NCI-H460 (cell line): ENCODE measurements around the gene HIRA. TPM values are rescaled to one million over a fixed set of nuclear protein-coding genes. Genes with fewer than 3 reads are reported as not detected.

ENCODE experiments used
- DNase-seq: peaks from one replicate; pipeline ENCODE4 v3.0.0-alpha.2; 2016; ENCODE audit warnings: low read depth; ENCODE audit errors: extremely low read depth
- total RNA-seq: library from RNA; depleted of rRNA; stranded (reverse); fragments of >200 nt; shearing (Covaris generic); gene quantifications from 2 replicates; pipeline ENCODE4 v1.2.3, GENCODE V29; 2014

Gene HIRA
- total RNA-seq, 1 experiment from 2014 or later: 10.7 TPM

DNA sequence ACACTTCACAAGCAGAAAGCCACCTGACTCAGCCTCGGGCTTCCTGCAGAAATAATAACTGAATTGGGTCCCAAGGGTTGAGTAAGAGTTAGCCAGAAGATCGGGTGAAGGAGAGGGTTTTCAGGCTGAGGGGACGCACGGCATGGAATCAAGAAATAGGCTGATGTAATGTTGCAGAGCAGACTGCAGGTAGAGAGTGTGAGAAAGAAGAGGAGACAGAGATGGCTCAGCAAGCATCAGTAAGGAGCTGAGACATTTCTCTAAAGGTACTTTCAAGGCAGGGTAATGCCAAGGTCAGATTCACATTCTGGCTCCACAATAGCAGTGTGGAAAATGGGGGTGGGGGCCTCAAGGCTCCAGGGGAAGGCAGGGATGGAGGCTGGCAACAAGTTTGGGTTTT is 18.6 kb downstream of the HIRA start:
- no peak for DNase-seq

DNA sequence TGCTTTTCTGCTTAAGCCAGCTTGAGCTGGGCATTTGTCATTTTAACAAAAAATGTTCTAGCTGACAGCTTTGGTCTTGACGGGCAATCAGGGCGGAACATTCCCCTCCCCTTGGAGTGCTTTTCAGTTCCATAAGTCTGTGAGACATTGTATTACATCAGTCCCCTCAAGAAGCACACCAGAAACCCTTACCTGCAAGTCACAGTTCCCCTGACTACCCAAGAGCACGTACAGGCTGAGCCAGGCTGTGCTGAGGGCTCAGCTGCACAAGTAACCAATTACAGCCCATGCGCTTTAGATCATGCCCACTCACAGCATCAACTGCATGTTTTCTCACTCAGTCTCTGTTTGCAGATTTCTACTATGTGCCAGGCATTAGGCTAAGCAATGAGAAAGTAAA is 19.1 kb downstream of the HIRA start:
- no peak for DNase-seq

DNA sequence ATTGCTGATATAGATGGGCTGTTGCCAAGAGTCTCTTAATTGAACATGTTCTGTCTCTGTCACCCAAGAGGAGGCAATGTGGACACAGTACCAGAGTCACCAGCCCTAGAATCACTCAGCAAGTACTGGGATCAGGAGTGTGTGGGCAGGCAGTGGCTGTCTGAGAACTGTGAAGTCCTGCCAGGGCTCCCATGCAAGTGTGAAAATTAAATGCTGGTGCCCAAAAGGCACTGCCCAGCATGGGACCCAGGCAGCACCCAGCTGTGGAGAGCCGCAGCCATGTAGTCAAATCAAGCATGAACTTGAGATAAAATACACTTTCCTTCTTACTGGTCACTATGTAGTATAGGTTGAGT is 19.9 kb downstream of the HIRA start:
- DNase-seq: no peak

DNA sequence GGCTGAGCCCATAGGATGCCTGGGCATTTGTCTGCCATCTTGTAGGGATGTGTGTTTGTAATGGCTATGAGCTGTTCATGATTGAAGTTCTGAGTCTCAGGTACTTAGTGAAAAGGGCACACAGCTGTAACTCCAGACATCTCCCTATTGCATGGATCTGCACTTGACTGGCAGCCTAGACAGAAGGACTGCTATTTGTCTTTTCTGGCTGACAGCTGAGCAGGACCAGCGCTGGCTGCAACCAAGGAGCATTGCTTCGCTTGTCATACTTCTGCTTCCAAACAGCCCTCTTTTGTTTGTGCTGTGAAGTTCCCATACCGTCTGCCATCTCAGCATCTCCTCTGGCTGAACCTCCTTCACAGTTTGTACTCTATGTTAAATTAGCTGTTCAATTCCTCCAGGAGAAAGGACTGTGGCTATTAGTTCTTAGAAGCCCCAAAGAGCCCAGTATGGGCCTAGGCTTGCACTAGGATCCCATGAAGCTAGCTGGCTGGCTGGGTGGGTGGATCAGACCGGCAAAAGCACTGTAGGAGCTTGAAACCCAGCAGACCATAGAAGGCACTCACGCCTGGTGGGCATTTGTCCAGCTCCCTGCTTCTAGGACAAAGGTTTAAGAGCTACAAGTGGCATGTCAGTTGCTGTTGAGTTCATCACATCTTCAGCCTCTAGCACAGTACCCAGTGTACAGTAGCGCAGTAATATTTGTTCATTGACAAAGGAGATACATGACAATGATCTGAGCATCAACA is 20.4 kb downstream of the HIRA start:
- no peak for DNase-seq

DNA sequence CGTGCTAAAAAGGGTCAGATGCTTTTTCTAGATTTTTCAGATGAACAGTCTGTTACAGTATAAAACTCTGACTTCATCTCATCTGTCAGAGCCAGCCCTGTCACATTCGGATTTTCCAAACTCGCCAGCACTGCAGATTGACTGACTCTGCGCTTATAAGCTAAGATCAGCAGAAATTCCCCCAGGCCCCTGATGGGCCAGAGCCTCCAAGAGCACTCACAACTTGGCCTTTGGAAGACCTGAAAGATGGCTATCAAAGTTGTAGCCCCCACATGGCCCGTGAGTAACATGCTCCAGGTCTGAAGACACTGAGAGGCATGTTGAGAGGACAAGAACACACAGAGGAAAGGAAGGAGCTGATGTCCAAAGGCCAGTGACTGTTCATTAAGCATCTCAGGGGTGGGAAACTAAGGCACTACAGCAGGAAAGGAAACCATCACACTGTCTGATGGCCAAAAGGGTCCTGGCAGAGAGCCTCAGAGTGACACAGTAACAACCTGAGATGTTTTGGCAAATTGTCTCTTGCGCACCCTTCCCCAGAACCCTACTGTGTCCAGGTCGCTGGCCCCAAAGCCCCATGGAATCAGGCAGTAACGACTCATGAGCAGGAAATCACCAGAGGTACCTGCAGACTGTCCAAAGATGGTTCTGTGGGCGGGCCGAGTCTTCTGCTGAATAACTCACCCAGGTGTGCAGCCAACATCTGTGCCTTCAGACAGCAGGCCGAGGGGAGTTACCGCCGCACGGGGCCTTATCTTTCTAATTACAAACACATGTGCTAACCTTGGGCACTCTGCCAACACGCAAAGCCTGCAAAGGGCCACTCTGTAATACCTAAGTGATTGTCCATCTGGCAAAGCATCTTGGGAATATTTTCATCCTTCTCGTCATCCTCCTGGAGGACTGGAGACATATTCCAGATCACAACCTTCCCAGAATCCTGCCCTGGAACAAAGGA is 23.6 kb downstream of the HIRA start:
- no peak for DNase-seq

DNA sequence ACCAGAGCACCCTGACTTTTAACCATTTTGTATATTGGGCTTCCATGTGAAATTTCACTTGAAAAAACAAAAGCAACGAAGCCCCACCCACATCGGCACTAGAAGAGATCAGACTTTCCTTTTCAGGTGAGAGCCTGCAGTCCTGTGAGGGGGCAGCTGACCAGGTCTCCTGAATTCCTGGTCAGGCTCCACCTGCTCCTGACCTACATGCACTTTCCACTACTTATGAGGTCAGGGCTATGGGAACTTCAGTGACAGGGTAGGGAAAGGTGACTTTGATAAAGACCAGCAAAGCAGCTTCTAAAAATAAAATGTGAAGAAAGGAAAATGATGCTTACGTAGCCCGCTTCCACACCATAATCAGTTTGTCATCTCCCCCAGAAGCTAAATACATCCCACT is 24.7 kb downstream of the HIRA start:
- DNase-seq: no peak

DNA sequence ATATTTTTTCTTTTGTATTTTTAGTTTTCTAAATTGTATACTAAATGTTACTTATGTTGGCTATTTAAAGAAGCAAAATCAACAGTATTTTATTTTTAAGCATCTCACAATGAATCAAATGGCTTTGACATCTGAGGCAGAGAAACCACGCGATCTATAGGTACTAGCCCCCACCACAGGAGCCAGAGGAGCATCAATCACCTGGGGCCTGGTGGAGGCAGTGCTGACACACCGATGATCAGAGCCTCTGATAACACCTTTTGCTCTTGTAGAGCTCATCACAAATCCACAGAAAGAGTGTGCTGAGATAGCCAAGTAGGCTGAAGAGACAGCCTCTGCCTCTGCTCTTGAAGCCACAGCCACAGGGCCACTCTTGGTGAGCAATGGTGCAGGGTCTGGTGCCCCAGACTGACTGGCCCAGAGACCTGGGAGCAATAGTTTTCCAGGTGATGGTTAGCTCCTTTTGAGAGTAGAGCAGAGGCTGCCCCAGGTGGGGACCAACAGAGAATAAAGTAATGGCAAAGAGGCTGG is 25.2 kb downstream of the HIRA start:
- no peak for DNase-seq

DNA sequence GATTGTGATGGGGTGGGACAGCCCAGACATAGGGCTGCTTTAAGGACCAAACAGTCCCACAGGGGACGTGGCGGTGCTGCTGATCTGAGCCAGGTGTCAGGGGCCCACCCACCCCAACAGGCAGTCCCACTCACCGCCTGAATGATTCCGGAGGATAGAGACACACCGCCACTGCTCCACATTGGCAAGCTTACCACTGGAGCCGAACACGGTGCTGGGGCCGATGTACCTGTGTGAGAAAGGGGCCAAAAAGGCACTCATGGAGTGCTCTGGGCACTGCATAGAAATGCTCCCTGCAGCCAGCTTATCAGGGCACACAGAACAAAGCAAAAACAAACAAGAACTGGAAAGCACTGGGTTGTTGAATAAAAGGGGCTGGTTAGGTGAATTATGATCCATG is 25.9 kb downstream of the HIRA start:
- DNase-seq: no peak

DNA sequence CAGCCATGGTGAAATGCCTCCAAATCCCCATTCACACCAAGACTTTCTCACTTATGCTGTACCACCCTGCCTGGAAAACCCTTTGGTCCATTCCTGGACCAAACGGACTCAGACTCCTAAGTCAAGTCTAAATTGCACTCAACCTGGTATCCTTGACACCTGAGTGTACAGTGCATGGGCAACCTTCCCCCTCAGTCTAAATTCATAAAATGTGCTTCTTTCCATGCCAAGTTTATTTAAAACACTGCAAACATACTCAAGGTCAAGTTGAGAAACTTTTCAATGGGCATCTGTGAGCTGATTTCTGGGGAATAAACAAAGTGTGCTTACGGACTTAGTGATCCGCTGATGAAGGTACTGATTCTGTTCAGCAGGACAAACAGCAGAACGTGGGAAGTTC is 26.4 kb downstream of the HIRA start:
- DNase-seq: no peak

DNA sequence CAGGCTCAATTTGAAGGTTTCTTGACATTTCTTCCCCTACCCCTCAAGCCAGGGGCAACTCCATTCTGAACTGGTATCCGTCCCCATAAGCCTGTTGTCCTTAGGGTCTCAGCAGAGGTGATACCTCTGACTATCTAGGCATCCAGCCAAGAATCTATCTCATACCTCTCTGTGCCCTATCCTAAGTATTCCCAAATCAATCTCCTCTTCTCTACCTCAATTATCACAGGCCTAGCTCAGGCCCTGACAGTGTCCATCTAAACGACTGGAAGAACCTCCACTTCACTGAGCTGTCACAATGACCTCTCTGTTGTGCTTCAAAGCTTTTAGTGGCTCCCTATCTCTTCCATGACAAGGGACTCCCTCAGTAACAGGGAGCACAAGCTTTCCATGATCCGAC is 26.9 kb downstream of the HIRA start:
- DNase-seq: no peak

DNA sequence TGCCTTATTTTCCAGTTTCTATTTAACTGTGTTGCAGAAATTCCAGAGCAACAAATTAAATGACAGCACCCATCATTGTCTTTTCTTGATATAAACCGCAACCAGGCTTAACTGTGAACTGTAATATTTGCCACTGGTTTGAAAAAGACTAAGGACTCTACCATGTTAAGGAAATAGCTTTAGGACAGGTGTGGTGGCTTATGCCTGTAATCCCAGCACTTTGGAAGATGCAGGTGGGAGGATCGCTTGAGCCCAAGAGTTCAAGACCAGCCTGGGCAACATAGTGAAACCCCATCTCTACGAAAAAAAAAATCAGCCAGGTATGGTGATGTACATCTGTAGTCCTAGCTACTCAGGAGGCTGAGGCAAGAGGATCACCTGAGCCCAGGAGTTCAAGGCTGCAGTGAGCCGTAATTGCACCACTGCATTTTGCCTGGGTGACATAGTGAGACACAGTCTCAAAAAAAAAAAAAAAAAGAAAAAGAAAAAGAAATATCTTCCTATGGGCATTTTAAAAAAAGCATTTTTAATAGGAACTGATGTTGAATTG is 28.8 kb downstream of the HIRA start:
- no peak for DNase-seq

DNA sequence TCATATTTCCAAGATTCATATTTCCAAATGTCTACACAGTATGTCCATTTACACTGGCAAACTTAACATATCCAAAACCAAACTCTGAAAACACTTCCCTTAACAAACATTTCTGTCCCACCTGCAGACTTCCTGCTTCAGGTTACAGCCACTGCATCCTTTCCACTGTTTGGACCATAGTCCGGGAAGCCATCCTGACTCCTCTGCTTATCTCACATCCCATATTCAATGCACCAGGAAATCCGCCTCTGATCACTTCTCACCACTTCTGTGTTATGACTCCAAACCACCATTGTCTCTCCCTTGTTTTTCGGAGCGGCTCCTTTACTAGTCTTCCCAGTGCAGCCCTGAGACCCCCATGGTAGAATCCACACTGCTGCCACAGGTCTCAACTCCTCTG is 30.1 kb downstream of the HIRA start:
- no peak for DNase-seq

DNA sequence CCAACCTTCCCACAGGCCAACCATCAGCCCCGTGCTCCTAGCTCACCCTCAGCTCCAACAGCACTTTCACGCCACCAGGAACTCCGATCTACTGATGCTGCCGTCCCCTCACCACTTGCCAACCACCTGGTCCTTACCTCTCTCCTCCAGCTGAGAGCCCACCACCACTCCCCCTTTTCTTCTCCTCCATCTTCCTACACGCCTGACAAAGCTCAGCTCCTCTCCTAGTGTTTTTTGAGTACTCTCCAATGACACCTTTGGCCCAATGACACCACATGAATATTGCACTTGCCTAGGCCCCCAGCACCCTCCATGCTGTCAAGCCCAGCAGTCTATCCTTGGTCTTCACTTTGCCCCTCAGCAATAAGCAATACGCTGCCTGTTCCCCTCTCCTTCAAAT is 30.7 kb downstream of the HIRA start:
- DNase-seq: no peak

DNA sequence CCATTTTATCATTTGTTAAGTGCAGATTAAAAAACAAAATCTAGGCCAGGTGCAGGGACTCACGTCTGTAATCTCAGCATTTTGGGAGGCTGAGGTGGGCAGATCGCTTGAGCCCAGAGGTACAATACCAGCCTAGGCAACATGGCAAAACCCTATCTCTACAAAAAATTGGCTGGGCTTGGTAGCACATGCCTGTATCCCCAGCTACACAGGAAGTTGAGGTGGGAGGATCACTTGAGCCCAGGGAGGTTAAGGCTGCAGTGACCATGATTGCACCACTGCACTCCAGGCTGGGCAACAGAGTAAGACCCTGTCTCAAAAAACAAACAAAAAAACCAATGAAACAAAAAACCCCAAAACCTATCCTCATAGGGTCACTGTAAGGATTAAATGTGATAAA is 32.9 kb downstream of the HIRA start:
- no peak for DNase-seq

DNA sequence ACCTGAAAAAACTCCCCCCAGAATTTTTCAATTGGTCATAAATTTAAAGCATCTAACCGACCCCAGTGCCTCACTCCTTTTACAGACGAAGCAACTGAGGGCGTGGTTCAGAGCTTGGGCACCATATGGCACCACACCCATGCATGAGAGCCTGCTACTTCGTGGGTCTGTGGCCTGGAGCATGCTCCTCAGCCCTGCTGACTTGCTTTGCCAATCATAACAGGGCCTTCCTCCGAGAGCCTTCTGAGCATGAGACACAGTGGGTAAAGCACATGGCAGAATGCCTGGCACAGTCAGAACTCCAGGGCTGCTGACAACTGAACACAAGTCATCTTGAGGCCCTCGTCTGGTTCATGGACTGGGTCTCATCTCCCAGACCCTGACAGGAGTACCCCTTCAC is 33.3 kb downstream of the HIRA start:
- DNase-seq: no peak

DNA sequence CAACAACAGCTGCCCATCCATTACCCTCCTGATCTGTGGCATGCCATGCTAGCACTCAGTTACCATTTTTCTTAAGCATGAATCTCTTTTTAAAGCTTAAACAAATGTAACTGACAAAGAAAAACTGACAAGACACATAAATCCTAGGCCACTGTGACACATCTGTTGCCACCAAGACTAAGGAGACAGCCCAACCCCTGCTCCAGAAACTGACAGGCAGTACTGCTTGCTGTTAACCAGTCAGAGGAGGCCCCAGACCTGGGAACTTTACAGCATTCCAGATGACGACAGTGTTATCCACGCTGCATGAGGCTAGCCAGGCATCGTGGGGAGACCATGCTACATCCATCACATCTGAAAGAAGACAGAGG is 33.8 kb downstream of the HIRA start:
- DNase-seq: no peak

DNA sequence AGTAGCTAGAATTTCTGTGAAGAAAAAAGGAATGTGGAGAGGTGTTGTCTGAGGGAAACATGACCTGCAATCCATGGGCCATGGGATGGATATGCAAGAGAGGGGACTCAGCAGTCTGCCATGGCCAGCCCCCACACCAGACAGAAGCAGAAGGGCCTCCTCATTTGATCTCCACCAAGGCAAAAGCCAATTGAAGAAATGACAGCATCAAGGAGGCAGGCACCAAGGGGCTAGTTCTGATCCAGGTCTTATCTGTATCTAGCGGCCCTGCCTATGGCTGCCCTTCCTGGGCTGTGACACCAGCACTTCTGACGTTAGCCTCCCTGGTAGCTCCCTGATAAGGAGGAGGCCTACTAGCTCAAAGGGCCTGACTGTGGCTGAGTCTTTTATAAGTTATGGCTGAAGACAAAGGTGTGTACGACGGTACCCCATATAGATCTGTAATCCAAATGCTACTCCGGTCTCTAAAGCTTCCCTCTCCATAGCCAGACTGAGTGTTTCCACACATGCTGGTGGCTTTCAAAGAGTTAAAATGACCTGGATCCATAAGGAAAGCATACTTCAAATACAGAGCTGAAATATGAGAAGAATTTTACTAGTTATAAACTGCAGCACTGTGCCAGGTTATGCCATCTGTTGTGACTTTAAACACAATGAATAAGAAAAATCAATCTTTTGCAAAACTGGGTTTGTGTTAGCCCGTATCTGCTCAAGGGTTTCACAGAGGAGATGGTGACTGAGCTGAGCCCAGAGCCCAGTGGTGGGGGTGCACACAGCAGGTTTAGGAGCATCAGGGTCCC is 34.4 kb downstream of the HIRA start:
- no peak for DNase-seq

DNA sequence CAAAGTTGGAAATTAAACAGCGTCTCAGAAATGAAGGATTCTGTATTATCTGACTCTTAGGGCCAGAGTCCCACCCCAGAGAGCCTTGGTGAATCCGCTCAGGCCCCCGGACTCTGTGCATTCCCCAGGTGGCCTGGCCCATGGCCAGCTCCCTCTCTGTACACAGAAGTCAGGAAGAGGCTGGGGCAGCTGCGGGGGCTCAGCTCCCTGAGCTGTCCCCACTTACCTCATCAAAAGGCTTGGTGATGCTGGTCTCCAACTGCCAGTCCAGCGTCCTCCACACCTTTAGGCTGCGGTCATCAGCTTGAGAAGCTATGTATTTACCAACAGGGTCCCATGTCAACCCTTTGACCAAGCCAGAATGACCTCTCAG is 35.0 kb downstream of the HIRA start:
- DNase-seq: no peak

DNA sequence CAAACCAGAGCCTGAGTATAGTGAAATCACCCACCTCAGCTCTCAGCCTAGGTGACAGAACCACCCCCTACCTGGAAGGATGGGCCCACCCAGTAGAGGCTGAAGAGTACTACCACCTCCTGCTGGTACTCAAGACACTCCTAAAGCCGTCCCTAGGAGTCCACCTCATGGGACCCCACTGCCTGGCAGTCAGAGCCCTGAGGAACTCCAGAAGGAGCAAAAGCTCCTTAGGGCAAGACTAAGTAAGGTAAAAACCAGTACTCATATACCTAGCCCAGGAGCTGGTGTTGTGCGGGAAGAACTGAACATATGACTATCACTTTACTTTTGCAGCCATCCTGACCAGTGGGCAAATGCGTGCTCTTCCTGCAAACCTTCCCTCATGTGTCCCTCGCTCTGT is 36.3 kb downstream of the HIRA start:
- DNase-seq: no peak

DNA sequence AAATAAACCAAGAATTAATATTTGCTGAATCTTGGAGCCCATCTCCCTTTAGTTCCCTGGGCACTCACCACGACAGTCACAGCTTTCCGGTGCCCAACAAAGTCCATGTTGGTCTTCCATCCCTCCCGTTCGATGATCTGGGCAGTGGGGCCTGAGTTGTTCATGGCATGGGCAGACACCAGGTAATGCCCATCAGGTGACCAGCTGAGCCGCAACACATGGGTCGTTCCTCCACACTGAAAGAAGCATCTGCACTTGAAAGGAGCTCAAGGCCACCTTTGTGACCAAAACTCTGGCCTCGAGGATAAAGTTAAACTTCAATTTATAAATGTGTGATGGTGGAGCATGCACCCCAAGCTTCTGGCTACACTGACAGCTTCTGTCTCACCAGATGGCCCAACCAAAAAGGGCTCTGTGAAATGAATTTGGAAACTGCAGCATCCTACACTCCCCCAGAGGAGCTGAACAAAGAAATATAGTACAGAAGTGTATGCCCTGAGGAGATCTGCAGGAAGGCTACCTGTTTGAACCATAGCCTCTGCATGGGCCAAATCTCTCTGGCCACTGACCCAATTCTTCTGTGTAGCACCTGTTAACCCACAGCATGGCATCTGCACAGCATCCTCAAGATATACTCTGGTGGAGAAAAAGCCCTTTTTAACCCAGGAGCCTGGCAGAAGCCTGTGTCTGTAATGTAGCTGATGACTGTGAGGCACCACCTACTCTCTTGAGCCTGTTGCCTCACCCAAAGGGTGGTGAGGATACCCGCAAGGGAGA is 37.1 kb downstream of the HIRA start:
- no peak for DNase-seq
